GM12878 (cell line): Measurements from ENCODE around the gene HDDC2.

Source experiments
- CTCF ChIP-seq, 3 experiments: IDR thresholded peaks in 2 of 3; conservative IDR thresholded peaks in 1 of 3; 2 replicates each; pipeline ENCODE4 v1.5.1; 2011; ENCODE audit warnings: low read depth in 3 of 3, low read length in 3 of 3, mild to moderate bottlenecking in 3 of 3, control low read depth in 2 of 3, moderate library complexity in 2 of 3, inconsistent platforms in 1 of 3, mixed read lengths in 1 of 3; ENCODE audit not compliant: control insufficient read depth in 2 of 3, insufficient read depth in 1 of 3; ENCODE audit errors: extremely low read depth in 1 of 3
- MYC ChIP-seq: IDR thresholded peaks from 2 replicates; pipeline ENCODE4 v1.6.1; 2011; ENCODE audit warnings: mild to moderate bottlenecking, low read length, moderate library complexity, inconsistent platforms; ENCODE audit not compliant: insufficient read depth, insufficient replicate concordance, insufficient read length, severe bottlenecking
- NR2C2 ChIP-seq: IDR thresholded peaks from 2 replicates; pipeline ENCODE4 v1.6.1; 2011; ENCODE audit warnings: borderline replicate concordance, low read depth; ENCODE audit not compliant: control insufficient read depth, insufficient read length
- POLR2AphosphoS5 ChIP-seq: IDR thresholded peaks from 2 replicates; pipeline ENCODE4 v1.6.1; 2011; ENCODE audit warnings: mild to moderate bottlenecking, low read length, inconsistent platforms
- REST ChIP-seq: IDR thresholded peaks from 2 replicates; pipeline ENCODE4 v1.6.1; 2012; ENCODE audit warnings: mild to moderate bottlenecking, low read depth, low read length
- SRF ChIP-seq, 2 experiments: IDR thresholded peaks; 2 replicates each; pipeline ENCODE4 v1.6.1; 2011; ENCODE audit warnings: low read depth in 2 of 2, low read length in 2 of 2, mild to moderate bottlenecking in 1 of 2, moderate library complexity in 1 of 2
- USF2 ChIP-seq: IDR thresholded peaks from 2 replicates; pipeline ENCODE4 v1.6.1; 2011; ENCODE audit warnings: low read depth, low read length, improper control_type of control experiment, borderline replicate concordance
- ZBTB33 ChIP-seq: fragments of 450-650 bp; IDR thresholded peaks from 2 replicates; pipeline ENCODE4 v1.6.1; 2017; ENCODE audit warnings: mild to moderate bottlenecking

GRCh38 chr6:125302840-125303511, 1.2 kb upstream of the HDDC2 start:
- TF ChIP-seq REST (no peak), SRF (IDR thresholded peaks at IDR 0.05; ENCODE audit: low read depth in 2 of 2, low read length in 2 of 2) (no peak), POLR2AphosphoS5 (no peak), USF2 (no peak), MYC (no peak), NR2C2 (no peak), CTCF (IDR thresholded peaks at IDR 0.05 in 2 of 3, conservative IDR thresholded peaks at IDR 0.05 in 1 of 3; ENCODE audit: control insufficient read depth in 2 of 3, extremely low read depth in 1 of 3, insufficient read depth in 1 of 3, low read depth in 3 of 3, low read length in 3 of 3) (no peak), ZBTB33 (no peak)
